Measurements from ENCODE around the gene INPP4B. TPM values are rescaled to one million over a fixed set of nuclear protein-coding genes. Genes with fewer than 3 reads are reported as not detected.

Gene INPP4B
- total RNA-seq, 1 experiment from 2014 or later: 14.3 TPM

- ChIA-PET RAD21 (ENCODE audit: low non-redundant PET in 1 of 2, low total read pairs in 2 of 2, uncharacterized antibody in 2 of 2, unreplicated experiment in 2 of 2) (no interaction called here), POLR2A (no interaction called here), CTCF (no interaction called here)
- Histone ChIP-seq H3K27ac (ENCODE audit: low read depth, low read length) (peak overlapping the region; percentile 83; the same call in 1 of the 2 replicates), H3K4me1 (ENCODE audit: control insufficient read depth in 1 of 2, insufficient read depth in 2 of 2, low read length in 2 of 2) (peaks cover 61 to 67% of the 10 kb centered on the region in 2 experiments), H3K36me3 (ENCODE audit: control insufficient read depth in 1 of 2, insufficient read depth in 2 of 2, low read length in 2 of 2) (no peaks in the 10 kb centered on the region), H3K4me3 (replicated peaks in 1 of 2; ENCODE audit: low read depth in 1 of 2, low read length in 2 of 2) (no peak overlapping the region), H3K4me2 (ENCODE audit: low read length) (no peak overlapping the region), H3K9me3 (ENCODE audit: control insufficient read depth in 1 of 2, insufficient read depth in 1 of 2, low read depth in 1 of 2, low read length in 2 of 2) (no peaks in the 10 kb centered on the region), H3K27me3 (ENCODE audit: insufficient read depth, low read length) (no peaks in the 10 kb centered on the region), H3K9ac (ENCODE audit: low read length) (no peak overlapping the region), H3K79me2 (ENCODE audit: insufficient read depth, low read length) (no peaks in the 10 kb centered on the region; the same call in 1 of the 2 replicates), H2AFZ (ENCODE audit: low read depth, low read length, poor library complexity, severe bottlenecking) (no peak overlapping the region), H4K20me1 (ENCODE audit: insufficient read depth) (no peaks in the 10 kb centered on the region), H3K9me2 (ENCODE audit: insufficient read depth) (no peaks in the 10 kb centered on the region)
- TF ChIP-seq ATF3 (IDR thresholded peaks at IDR 0.05) (no peak), POLR2AphosphoS5 (IDR thresholded peaks at IDR 0.05; ENCODE audit: low read depth, low read length) (no peak), EZH2 (IDR thresholded peaks at IDR 0.05) (no peak), POLR2A (IDR thresholded peaks at IDR 0.05; ENCODE audit: borderline replicate concordance, extremely low read depth, insufficient read depth, insufficient read length) (no peak), SRF (IDR thresholded peaks at IDR 0.05; ENCODE audit: low read depth) (no peak), YY1 (IDR thresholded peaks at IDR 0.05; ENCODE audit: extremely low read depth, insufficient replicate concordance, low read depth, low read length) (no peak), CEBPB (IDR thresholded peaks at IDR 0.05; ENCODE audit: low read depth) (no peak), ELF1 (IDR thresholded peaks at IDR 0.05; ENCODE audit: borderline replicate concordance, low read depth) (no peak), ZFX (IDR thresholded peaks at IDR 0.05) (no peak), RAD21 (IDR thresholded peaks at IDR 0.05; ENCODE audit: low read depth) (no peak)
- TF ChIP-seq, protein P1, sequence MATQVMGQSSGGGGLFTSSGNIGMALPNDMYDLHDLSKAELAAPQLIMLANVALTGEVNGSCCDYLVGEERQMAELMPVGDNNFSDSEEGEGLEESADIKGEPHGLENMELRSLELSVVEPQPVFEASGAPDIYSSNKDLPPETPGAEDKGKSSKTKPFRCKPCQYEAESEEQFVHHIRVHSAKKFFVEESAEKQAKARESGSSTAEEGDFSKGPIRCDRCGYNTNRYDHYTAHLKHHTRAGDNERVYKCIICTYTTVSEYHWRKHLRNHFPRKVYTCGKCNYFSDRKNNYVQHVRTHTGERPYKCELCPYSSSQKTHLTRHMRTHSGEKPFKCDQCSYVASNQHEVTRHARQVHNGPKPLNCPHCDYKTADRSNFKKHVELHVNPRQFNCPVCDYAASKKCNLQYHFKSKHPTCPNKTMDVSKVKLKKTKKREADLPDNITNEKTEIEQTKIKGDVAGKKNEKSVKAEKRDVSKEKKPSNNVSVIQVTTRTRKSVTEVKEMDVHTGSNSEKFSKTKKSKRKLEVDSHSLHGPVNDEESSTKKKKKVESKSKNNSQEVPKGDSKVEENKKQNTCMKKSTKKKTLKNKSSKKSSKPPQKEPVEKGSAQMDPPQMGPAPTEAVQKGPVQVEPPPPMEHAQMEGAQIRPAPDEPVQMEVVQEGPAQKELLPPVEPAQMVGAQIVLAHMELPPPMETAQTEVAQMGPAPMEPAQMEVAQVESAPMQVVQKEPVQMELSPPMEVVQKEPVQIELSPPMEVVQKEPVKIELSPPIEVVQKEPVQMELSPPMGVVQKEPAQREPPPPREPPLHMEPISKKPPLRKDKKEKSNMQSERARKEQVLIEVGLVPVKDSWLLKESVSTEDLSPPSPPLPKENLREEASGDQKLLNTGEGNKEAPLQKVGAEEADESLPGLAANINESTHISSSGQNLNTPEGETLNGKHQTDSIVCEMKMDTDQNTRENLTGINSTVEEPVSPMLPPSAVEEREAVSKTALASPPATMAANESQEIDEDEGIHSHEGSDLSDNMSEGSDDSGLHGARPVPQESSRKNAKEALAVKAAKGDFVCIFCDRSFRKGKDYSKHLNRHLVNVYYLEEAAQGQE (IDR thresholded peaks at IDR 0.05; ENCODE audit: low read depth): no peak
- TF ChIP-seq, protein P2, sequence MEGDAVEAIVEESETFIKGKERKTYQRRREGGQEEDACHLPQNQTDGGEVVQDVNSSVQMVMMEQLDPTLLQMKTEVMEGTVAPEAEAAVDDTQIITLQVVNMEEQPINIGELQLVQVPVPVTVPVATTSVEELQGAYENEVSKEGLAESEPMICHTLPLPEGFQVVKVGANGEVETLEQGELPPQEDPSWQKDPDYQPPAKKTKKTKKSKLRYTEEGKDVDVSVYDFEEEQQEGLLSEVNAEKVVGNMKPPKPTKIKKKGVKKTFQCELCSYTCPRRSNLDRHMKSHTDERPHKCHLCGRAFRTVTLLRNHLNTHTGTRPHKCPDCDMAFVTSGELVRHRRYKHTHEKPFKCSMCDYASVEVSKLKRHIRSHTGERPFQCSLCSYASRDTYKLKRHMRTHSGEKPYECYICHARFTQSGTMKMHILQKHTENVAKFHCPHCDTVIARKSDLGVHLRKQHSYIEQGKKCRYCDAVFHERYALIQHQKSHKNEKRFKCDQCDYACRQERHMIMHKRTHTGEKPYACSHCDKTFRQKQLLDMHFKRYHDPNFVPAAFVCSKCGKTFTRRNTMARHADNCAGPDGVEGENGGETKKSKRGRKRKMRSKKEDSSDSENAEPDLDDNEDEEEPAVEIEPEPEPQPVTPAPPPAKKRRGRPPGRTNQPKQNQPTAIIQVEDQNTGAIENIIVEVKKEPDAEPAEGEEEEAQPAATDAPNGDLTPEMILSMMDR (IDR thresholded peaks at IDR 0.05 in 2 of 3, conservative IDR thresholded peaks at IDR 0.05 in 1 of 3; ENCODE audit: borderline replicate concordance in 1 of 3, insufficient read depth in 1 of 3, low read depth in 2 of 3, low read length in 2 of 3): no peak
- intact Hi-C loops (cut with micrococcal nuclease): no loop called here
- ATAC-seq (no peak), DNase-seq (ENCODE audit: low read depth, low spot score) (no peak)
- no TSS peak for BruUV-seq (replicated peaks)
Measured at GRCh38 chr4:142377342-142378091, 468.6 kb downstream of the INPP4B start.
